H9 (cell line): ENCODE data around the gene PHLPP2. TPM values are rescaled to one million over a fixed set of nuclear protein-coding genes. Genes with fewer than 3 reads are reported as not detected.

Source experiments
- DNase-seq: peaks from one replicate; pipeline ENCODE4 v3.0.0-alpha.2; 2017
- H2AFZ ChIP-seq: one replicate; pipeline ENCODE4 v1.6.1; 2013; ENCODE audit warnings: mild to moderate bottlenecking, low read length, control low read depth, moderate library complexity
- H2AK5ac ChIP-seq: 2 replicates; pipeline ENCODE4 v1.6.1; 2013; ENCODE audit warnings: low read length, control low read depth, mixed read lengths; ENCODE audit not compliant: insufficient read length
- H2BK120ac ChIP-seq: one replicate; pipeline ENCODE4 v1.6.1; 2013; ENCODE audit warnings: low read depth, mild to moderate bottlenecking, low read length, control low read depth, inconsistent platforms; ENCODE audit not compliant: poor library complexity, severe bottlenecking
- H2BK12ac ChIP-seq: 2 replicates; pipeline ENCODE4 v1.6.1; 2013; ENCODE audit warnings: low read length, control low read depth, mixed read lengths, low read depth; ENCODE audit not compliant: insufficient read length
- H2BK15ac ChIP-seq: 2 replicates; pipeline ENCODE4 v1.6.1; 2013; ENCODE audit warnings: low read depth, low read length, control low read depth
- H2BK20ac ChIP-seq: one replicate; pipeline ENCODE4 v1.6.1; 2013; ENCODE audit warnings: low read depth, mild to moderate bottlenecking, low read length, control low read depth, inconsistent platforms; ENCODE audit not compliant: poor library complexity, severe bottlenecking
- H2BK5ac ChIP-seq: 2 replicates; pipeline ENCODE4 v1.6.1; 2013; ENCODE audit warnings: low read length, control low read depth, mixed read lengths; ENCODE audit not compliant: insufficient read length
- H3K14ac ChIP-seq: 2 replicates; pipeline ENCODE4 v1.6.1; 2013; ENCODE audit warnings: low read length, control low read depth; ENCODE audit not compliant: insufficient read depth
- H3K18ac ChIP-seq: 2 replicates; pipeline ENCODE4 v1.6.1; 2013; ENCODE audit warnings: low read depth, mild to moderate bottlenecking, mixed read lengths, low read length, control low read depth; ENCODE audit not compliant: insufficient read length
- H3K23ac ChIP-seq: 2 replicates; pipeline ENCODE4 v1.6.1; 2013; ENCODE audit warnings: low read length, control low read depth, mixed read lengths, low read depth; ENCODE audit not compliant: insufficient read length
- H3K23me2 ChIP-seq: 2 replicates; pipeline ENCODE4 v1.6.1; 2013; ENCODE audit warnings: low read depth, mild to moderate bottlenecking, mixed read lengths, low read length, control low read depth; ENCODE audit not compliant: insufficient read length, poor library complexity, severe bottlenecking
- H3K27ac ChIP-seq: 2 replicates; pipeline ENCODE4 v1.5.1; 2013; ENCODE audit warnings: low read length, control low read depth, mixed read lengths, low read depth; ENCODE audit not compliant: insufficient read length
- H3K27me3 ChIP-seq: 2 replicates; pipeline ENCODE4 v1.6.1; 2013; ENCODE audit warnings: low read length, control low read depth, inconsistent platforms; ENCODE audit not compliant: insufficient read depth
- H3K4ac ChIP-seq: 2 replicates; pipeline ENCODE4 v1.6.1; 2013; ENCODE audit warnings: low read depth, mild to moderate bottlenecking, control low read depth, inconsistent platforms, low read length, moderate library complexity
- H3K4me1 ChIP-seq: 2 replicates; pipeline ENCODE4 v1.6.1; 2013; ENCODE audit warnings: low read length, control low read depth, inconsistent platforms; ENCODE audit not compliant: insufficient read depth
- H3K4me2 ChIP-seq: 2 replicates; pipeline ENCODE4 v1.6.1; 2013; ENCODE audit warnings: low read length, control low read depth, mixed read lengths; ENCODE audit not compliant: insufficient read length, insufficient read depth
- H3K56ac ChIP-seq: 2 replicates; pipeline ENCODE4 v1.6.1; 2013; ENCODE audit warnings: low read depth, mild to moderate bottlenecking, mixed read lengths, low read length, control low read depth; ENCODE audit not compliant: insufficient read length
- H3K79me1 ChIP-seq: 2 replicates; pipeline ENCODE4 v1.6.1; 2013; ENCODE audit warnings: low read depth, mild to moderate bottlenecking, moderate library complexity, low read length, control low read depth, inconsistent platforms; ENCODE audit not compliant: insufficient read depth, poor library complexity, severe bottlenecking
- H3K79me2 ChIP-seq: 2 replicates; pipeline ENCODE4 v1.6.1; 2013; ENCODE audit warnings: low read length, control low read depth, inconsistent platforms; ENCODE audit not compliant: insufficient read depth
- H3K9ac ChIP-seq: 2 replicates; pipeline ENCODE4 v1.6.1; 2013; ENCODE audit warnings: low read length, control low read depth, mixed read lengths; ENCODE audit not compliant: insufficient read length; ENCODE audit errors: extremely low read depth
- H3K9me3 ChIP-seq: one replicate; pipeline ENCODE4 v1.6.1; 2013; ENCODE audit warnings: low read depth, low read length, inconsistent platforms; ENCODE audit not compliant: control insufficient read depth
- H3T11ph ChIP-seq: one replicate; pipeline ENCODE4 v1.6.1; 2013; ENCODE audit warnings: mild to moderate bottlenecking, low read length, control low read depth, inconsistent platforms
- H4K20me1 ChIP-seq: one replicate; pipeline ENCODE4 v1.6.1; 2013; ENCODE audit not compliant: control insufficient read depth, insufficient read length, insufficient read depth
- H4K5ac ChIP-seq: 2 replicates; pipeline ENCODE4 v1.6.1; 2013; ENCODE audit warnings: low read depth, mild to moderate bottlenecking, mixed read lengths, low read length, control low read depth; ENCODE audit not compliant: insufficient read length
- H4K8ac ChIP-seq: replicated peaks from 2 replicates; pipeline ENCODE4 v1.6.1; 2013; ENCODE audit warnings: low read length, control low read depth, mixed read lengths, low read depth; ENCODE audit not compliant: insufficient read length
- H4K91ac ChIP-seq: 2 replicates; pipeline ENCODE4 v1.6.1; 2013; ENCODE audit warnings: low read depth, mild to moderate bottlenecking, moderate library complexity, mixed read lengths, low read length, control low read depth; ENCODE audit not compliant: insufficient read length
- H3K27ac Mint-ChIP-seq, 3 experiments: 2 replicates in 2 of 3; 3 replicates in 1 of 3; pipeline ENCODE4 v1.8.0; 2020 to 2021; ENCODE audit warnings: mixed read lengths in 3 of 3, mild to moderate bottlenecking in 1 of 3, moderate library complexity in 1 of 3
- H3K27me3 Mint-ChIP-seq: 2 replicates; pipeline ENCODE4 v1.8.0; 2021; ENCODE audit warnings: low read depth, mild to moderate bottlenecking, moderate library complexity, mixed read lengths
- H3K36me3 Mint-ChIP-seq, 3 experiments: 2 replicates in 2 of 3; 3 replicates in 1 of 3; pipeline ENCODE4 v1.8.0; 2020 to 2021; ENCODE audit warnings: low read depth in 3 of 3, mixed read lengths in 3 of 3; ENCODE audit not compliant: insufficient read depth in 1 of 3
- H3K4me1 Mint-ChIP-seq, 2 experiments: 2 replicates each; pipeline ENCODE4 v1.8.0; 2020; ENCODE audit warnings: mixed read lengths in 2 of 2
- H3K4me3 Mint-ChIP-seq, 2 experiments: 2 replicates in 1 of 2; 3 replicates in 1 of 2; pipeline ENCODE4 v1.8.0; 2020 to 2021; ENCODE audit warnings: mild to moderate bottlenecking in 2 of 2, mixed read lengths in 2 of 2, moderate library complexity in 1 of 2
- H3K9me3 Mint-ChIP-seq, 2 experiments: 2 replicates in 1 of 2; 3 replicates in 1 of 2; pipeline ENCODE4 v1.8.0; 2020; ENCODE audit warnings: mild to moderate bottlenecking in 2 of 2, mixed read lengths in 2 of 2, moderate library complexity in 1 of 2
- WGBS: extraction: QIAGEN DNeasy Blood & Tissue Kit; methylation state at CpG from one replicate; pipeline ENCODE4 v1.1.7; 2013; ENCODE audit warnings: missing lambda C conversion rate, low lambda C conversion rate, mixed read lengths; ENCODE audit not compliant: insufficient read length; ENCODE audit errors: extremely low coverage; 5-methylcytosine and 5-hydroxymethylcytosine counted together
- total RNA-seq: library from RNA; stranded (reverse); gene quantifications from 2 replicates; pipeline ENCODE4 v1.2.1, GENCODE V29; 2021
- TF ChIP-seq, protein P1 (sequence below): fragments of 200-600 bp; sonication (generic); conservative IDR thresholded peaks from 3 replicates; pipeline ENCODE4 v1.8.0; 2021; ENCODE audit warnings: antibody characterized with exemption, mild to moderate bottlenecking

The PHLPP2 gene
- total RNA-seq, 1 experiment from 2014 or later, result 23.2 TPM

DNA sequence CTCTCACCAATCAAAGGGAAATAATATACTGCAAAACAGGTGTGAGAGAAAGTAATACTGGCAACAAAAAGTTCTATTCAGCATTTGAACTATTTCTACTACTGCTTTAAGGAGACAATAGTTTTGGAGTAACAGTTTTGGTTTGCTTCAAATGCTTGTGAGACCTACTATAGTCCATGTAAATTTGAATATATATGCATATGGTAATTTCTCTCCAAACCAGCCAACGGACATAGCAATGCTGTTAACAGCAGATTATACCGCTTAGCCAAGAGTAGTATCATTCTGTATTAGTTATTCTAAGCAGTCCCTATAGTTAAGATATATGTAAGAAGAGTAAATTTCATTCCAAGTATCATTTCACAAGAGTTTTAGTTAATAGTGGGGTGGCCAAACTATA is 18.5 kb downstream of the PHLPP2 start:
- H3K9me3 ChIP-seq, result no peaks in the 10 kb centered on the region
- H3K27ac Mint-ChIP-seq, result peak overlapping the region in 1 of 3 experiments; percentile 34; a peak in 1 of 7 replicates
- TF ChIP-seq, protein P1, sequence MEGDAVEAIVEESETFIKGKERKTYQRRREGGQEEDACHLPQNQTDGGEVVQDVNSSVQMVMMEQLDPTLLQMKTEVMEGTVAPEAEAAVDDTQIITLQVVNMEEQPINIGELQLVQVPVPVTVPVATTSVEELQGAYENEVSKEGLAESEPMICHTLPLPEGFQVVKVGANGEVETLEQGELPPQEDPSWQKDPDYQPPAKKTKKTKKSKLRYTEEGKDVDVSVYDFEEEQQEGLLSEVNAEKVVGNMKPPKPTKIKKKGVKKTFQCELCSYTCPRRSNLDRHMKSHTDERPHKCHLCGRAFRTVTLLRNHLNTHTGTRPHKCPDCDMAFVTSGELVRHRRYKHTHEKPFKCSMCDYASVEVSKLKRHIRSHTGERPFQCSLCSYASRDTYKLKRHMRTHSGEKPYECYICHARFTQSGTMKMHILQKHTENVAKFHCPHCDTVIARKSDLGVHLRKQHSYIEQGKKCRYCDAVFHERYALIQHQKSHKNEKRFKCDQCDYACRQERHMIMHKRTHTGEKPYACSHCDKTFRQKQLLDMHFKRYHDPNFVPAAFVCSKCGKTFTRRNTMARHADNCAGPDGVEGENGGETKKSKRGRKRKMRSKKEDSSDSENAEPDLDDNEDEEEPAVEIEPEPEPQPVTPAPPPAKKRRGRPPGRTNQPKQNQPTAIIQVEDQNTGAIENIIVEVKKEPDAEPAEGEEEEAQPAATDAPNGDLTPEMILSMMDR, result no peak
- H3K27me3 Mint-ChIP-seq, result no peaks in the 10 kb centered on the region
- peaks cover 0 to 26% (median 0%) of the 10 kb centered on the region in 3 experiments; a peak in 3 of 7 replicates for H3K36me3 Mint-ChIP-seq
- WGBS, result no CpG with 5 or more reads among the region's 2 CpGs
- H3K27me3 ChIP-seq, result no peaks in the 10 kb centered on the region
- H3K27ac ChIP-seq, result no peak overlapping the region
- H3K9ac ChIP-seq, result no peak overlapping the region
- H3K4me3 Mint-ChIP-seq, result no peak overlapping the region
- H3K4ac ChIP-seq, result no peak overlapping the region
- H2BK120ac ChIP-seq, result no peak overlapping the region
- DNase-seq, result no peak
- H3T11ph ChIP-seq, result no peak overlapping the region
- H3K56ac ChIP-seq, result no peak overlapping the region
- H2BK20ac ChIP-seq, result no peak overlapping the region
- peaks cover 46 to 51% of the 10 kb centered on the region in 2 experiments for H3K4me1 Mint-ChIP-seq
- no peaks in the 10 kb centered on the region for H3K9me3 Mint-ChIP-seq
- H4K8ac ChIP-seq, result no peak overlapping the region
- H3K4me2 ChIP-seq, result no peak overlapping the region
- peaks cover 15% of the 10 kb centered on the region for H3K4me1 ChIP-seq
- no peak overlapping the region for H3K14ac ChIP-seq
- H2AK5ac ChIP-seq, result no peak overlapping the region
- peaks cover 8% of the 10 kb centered on the region for H3K79me1 ChIP-seq
- H3K18ac ChIP-seq, result no peak overlapping the region
- H2BK15ac ChIP-seq, result no peak overlapping the region
- H2BK5ac ChIP-seq, result no peak overlapping the region
- H4K5ac ChIP-seq, result no peak overlapping the region
- no peaks in the 10 kb centered on the region for H3K23me2 ChIP-seq
- no peaks in the 10 kb centered on the region for H4K20me1 ChIP-seq
- no peak overlapping the region for H3K23ac ChIP-seq
- no peak overlapping the region for H2BK12ac ChIP-seq
- peaks cover 8% of the 10 kb centered on the region; the same call in 1 of the 2 replicates for H3K79me2 ChIP-seq
- no peak overlapping the region for H2AFZ ChIP-seq
- no peak overlapping the region for H4K91ac ChIP-seq
